Gastroesophageal sphincter (tissue), 4 donors: Measurements from ENCODE around the gene CD38. TPM values are rescaled to one million over a fixed set of nuclear protein-coding genes. Genes with fewer than 3 reads are reported as not detected.

Experiments used
- ATAC-seq: fragments of 150-250 bp; one replicate; pipeline ENCODE4 v1.9.1; 2016; ENCODE audit warnings: mild to moderate bottlenecking, moderate library complexity
- H3K27ac ChIP-seq, 4 donors: fragments of 200-600 bp; sonication (generic) in 3 of 4; 1 replicate in 3 of 4; 2 replicates in 1 of 4; pipeline ENCODE4 v1.5.1; 2016 to 2019
- H3K27me3 ChIP-seq: fragments of 200-600 bp; sonication (generic); one replicate; pipeline ENCODE4 v1.5.1; 2019
- H3K36me3 ChIP-seq, 2 donors: fragments of 200-600 bp; sonication (generic); one replicate each; pipeline ENCODE4 v1.5.1; 2019; ENCODE audit warnings: control low read depth in 1 of 2
- H3K4me1 ChIP-seq, 3 donors: fragments of 200-600 bp; sonication (generic); 1 replicate in 2 of 3; 2 replicates in 1 of 3; pipeline ENCODE4 v1.5.1; 2016 to 2019; ENCODE audit warnings: control low read depth in 2 of 3
- H3K4me3 ChIP-seq, 2 donors: fragments of 200-600 bp; sonication (generic); one replicate each; pipeline ENCODE4 v1.5.1; 2019; ENCODE audit warnings: mild to moderate bottlenecking in 1 of 2, moderate library complexity in 1 of 2
- H3K9me3 ChIP-seq, 3 donors: fragments of 200-600 bp; sonication (generic); one replicate each; pipeline ENCODE4 v1.5.1; 2017 to 2019; ENCODE audit warnings: control low read depth in 2 of 3
- EP300 ChIP-seq: sonication (generic); formaldehyde crosslinking; IDR thresholded peaks from one replicate; pipeline ENCODE4 v1.6.1; 2017; ENCODE audit warnings: antibody characterized with exemption, mild to moderate bottlenecking
- POLR2A ChIP-seq, 2 donors: fragments of 450-650 bp; IDR thresholded peaks; one replicate each; pipeline ENCODE4 v1.6.1; 2017; ENCODE audit warnings: antibody characterized with exemption in 2 of 2, mild to moderate bottlenecking in 2 of 2, moderate library complexity in 1 of 2
- POLR2AphosphoS5 ChIP-seq: sonication (generic); formaldehyde crosslinking; IDR thresholded peaks from one replicate; pipeline ENCODE4 v1.6.1; 2017; ENCODE audit warnings: antibody characterized with exemption
- WGBS, 2 donors: methylation state at CpG; one replicate each; pipeline ENCODE4 v1.1.5; 2018; ENCODE audit warnings: low coverage in 1 of 2; 5-methylcytosine and 5-hydroxymethylcytosine counted together
- total RNA-seq, 4 donors: library from RNA; depleted of rRNA; stranded (reverse); fragments of >200 nt; gene quantifications; one replicate each; pipeline ENCODE4 v1.1.0, GENCODE V29; 2016
- TF ChIP-seq, protein P1 (sequence below), 4 experiments: fragments of 200-600 bp in 2 of 4; fragments of 450-650 bp in 2 of 4; sonication (generic) in 1 of 4; IDR thresholded peaks; one replicate each; pipeline ENCODE4 v1.5.1; 2017 to 2019; ENCODE audit warnings: antibody characterized with exemption in 4 of 4, mild to moderate bottlenecking in 2 of 4, moderate library complexity in 2 of 4

The CD38 gene
- total RNA-seq, 4 donors from 2014 or later = 1.0 to 5.8 (median 2.4) TPM

DNA sequence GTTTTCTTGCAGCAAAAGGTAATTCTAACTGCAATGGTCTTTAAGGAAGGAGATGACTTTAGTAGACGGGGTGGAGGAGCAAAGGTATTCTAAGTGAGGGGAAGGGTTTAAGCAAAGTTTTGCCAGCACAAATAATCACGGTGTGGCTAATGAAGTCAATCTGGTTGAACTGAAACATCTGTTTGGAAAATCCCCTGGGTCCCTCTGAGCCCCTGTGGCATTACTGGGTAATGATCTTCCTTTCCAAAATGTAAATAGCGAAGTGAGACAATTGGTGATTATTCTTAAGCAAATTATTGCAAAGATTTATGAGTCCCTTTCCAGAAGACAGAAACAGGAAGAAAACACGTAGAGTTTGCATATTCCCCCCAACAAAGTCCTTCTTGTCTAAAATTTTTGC is 113.2 kb downstream of the CD38 start:
- no peak overlapping the region for H3K27ac ChIP-seq
- no peaks in the 10 kb centered on the region for H3K36me3 ChIP-seq
- no peak overlapping the region for H3K4me3 ChIP-seq
- no peaks in the 10 kb centered on the region for H3K9me3 ChIP-seq
- H3K4me1 ChIP-seq = peaks cover 0 to 16% (median 7%) of the 10 kb centered on the region in 3 donors
- TF ChIP-seq POLR2A (IDR thresholded peaks at IDR 0.05) = no peak
- TF ChIP-seq, protein P1, sequence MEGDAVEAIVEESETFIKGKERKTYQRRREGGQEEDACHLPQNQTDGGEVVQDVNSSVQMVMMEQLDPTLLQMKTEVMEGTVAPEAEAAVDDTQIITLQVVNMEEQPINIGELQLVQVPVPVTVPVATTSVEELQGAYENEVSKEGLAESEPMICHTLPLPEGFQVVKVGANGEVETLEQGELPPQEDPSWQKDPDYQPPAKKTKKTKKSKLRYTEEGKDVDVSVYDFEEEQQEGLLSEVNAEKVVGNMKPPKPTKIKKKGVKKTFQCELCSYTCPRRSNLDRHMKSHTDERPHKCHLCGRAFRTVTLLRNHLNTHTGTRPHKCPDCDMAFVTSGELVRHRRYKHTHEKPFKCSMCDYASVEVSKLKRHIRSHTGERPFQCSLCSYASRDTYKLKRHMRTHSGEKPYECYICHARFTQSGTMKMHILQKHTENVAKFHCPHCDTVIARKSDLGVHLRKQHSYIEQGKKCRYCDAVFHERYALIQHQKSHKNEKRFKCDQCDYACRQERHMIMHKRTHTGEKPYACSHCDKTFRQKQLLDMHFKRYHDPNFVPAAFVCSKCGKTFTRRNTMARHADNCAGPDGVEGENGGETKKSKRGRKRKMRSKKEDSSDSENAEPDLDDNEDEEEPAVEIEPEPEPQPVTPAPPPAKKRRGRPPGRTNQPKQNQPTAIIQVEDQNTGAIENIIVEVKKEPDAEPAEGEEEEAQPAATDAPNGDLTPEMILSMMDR (IDR thresholded peaks at IDR 0.05) = no peak
- no peak for TF ChIP-seq POLR2AphosphoS5
- TF ChIP-seq EP300 = no peak
- no peaks in the 10 kb centered on the region for H3K27me3 ChIP-seq
- WGBS, 2 donors = 35 to 55% methylated on average over 4 of the region's 4 CpGs
- ATAC-seq = no peak

DNA sequence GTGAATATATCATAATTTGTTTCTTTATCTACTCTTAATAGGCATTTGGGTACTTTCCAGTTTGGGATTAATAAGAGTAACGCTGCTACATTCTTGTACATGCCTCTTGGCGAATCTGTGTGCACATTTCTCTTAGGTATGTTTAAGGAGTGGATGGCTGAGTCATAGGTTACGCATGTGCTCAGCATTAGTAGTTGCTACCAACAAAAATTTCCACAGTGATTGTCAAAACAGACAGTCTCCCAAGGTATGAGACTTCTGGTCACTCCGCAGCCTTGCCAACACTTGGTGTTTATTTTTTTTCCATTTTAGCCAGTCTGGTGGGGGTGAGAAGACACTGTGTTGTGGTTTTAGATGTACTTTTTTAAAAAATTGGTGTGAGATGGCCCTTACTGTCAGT is 115.8 kb downstream of the CD38 start:
- Histone ChIP-seq H3K9me3 (no peaks in the 10 kb centered on the region), H3K27ac (peak overlapping the region; percentile 61 to 82 (median 70)), H3K4me3 (no peak overlapping the region), H3K4me1 (peaks cover 0 to 20% (median 7%) of the 10 kb centered on the region in 3 donors), H3K27me3 (no peaks in the 10 kb centered on the region), H3K36me3 (no peaks in the 10 kb centered on the region)
- TF ChIP-seq, protein P1 (IDR thresholded peaks at IDR 0.05) = no peak
- peak; percentile 8 for TF ChIP-seq EP300
- no peak for TF ChIP-seq POLR2A (IDR thresholded peaks at IDR 0.05)
- TF ChIP-seq POLR2AphosphoS5 = peak; percentile 59
- ATAC-seq = peak; percentile 90
- WGBS, 2 donors = 31 to 51% methylated on average over 3 to 4 of the region's 4 CpGs

DNA sequence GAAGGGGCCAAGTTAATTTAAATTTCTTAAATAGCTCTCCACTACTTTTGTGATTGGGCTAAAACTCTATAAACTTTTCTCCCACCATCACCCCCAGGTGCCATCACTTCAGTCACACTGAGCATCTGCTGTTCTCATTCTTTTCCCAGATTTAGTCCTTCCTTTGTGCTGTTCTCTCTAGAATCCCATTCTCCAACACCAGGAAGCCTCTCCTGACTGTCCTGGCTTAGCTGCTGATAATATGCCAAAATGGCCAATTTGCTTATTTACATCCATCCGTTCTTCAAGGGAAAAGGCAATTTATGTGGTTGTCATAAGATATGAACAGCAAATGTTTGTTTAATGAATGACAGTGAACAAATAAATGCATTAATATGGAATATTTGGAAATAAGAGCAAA is 116.3 kb downstream of the CD38 start:
- no peak for ATAC-seq
- Histone ChIP-seq H3K9me3 (no peaks in the 10 kb centered on the region), H3K4me1 (peaks cover 0 to 20% (median 7%) of the 10 kb centered on the region in 3 donors), H3K4me3 (no peak overlapping the region), H3K36me3 (no peaks in the 10 kb centered on the region), H3K27me3 (no peaks in the 10 kb centered on the region), H3K27ac (peak overlapping the region; percentile 61 to 82 (median 70))
- 13% methylated on average over 1 of the region's 1 CpG; no CpG with 5 or more reads in 1 of the 2 donors for WGBS, 2 donors
- no peak for TF ChIP-seq POLR2AphosphoS5

- H3K27me3 ChIP-seq = no peaks in the 10 kb centered on the region
- peaks cover 0 to 20% (median 7%) of the 10 kb centered on the region in 3 donors for H3K4me1 ChIP-seq
- WGBS, 2 donors = 40 to 44% methylated on average over 2 to 4 of the region's 4 CpGs
- TF ChIP-seq, protein P1 (IDR thresholded peaks at IDR 0.05) = no peak
- TF ChIP-seq POLR2A (IDR thresholded peaks at IDR 0.05) (no peak), EP300 (no peak), POLR2AphosphoS5 (no peak)
- H3K9me3 ChIP-seq = no peaks in the 10 kb centered on the region
- no peak for ATAC-seq
- no peaks in the 10 kb centered on the region for H3K36me3 ChIP-seq
- H3K27ac ChIP-seq = peak overlapping the region; percentile 61 to 82 (median 70)
- no peak overlapping the region for H3K4me3 ChIP-seq
Measured at GRCh38 chr4:15894921-15895916, 117.1 kb downstream of the CD38 start.

- no peaks in the 10 kb centered on the region for H3K36me3 ChIP-seq
- H3K27me3 ChIP-seq = no peaks in the 10 kb centered on the region
- ATAC-seq = no peak
- H3K4me1 ChIP-seq = peaks cover 0 to 20% (median 7%) of the 10 kb centered on the region in 3 donors
- TF ChIP-seq POLR2A (IDR thresholded peaks at IDR 0.05) (no peak), EP300 (no peak)
- H3K27ac ChIP-seq = no peak overlapping the region
- WGBS, 2 donors = 82 to 86% methylated on average over 2 of the region's 2 CpGs
- H3K4me3 ChIP-seq = no peak overlapping the region
- H3K9me3 ChIP-seq = no peaks in the 10 kb centered on the region
Measured at GRCh38 chr4:15897577-15897976, 119.4 kb downstream of the CD38 start.

GRCh38 chr4:15898902-15899301 is 120.8 kb downstream of the CD38 start:
- TF ChIP-seq EP300 (no peak), POLR2AphosphoS5 (no peak), POLR2A (IDR thresholded peaks at IDR 0.05) (no peak)
- TF ChIP-seq, protein P1 (IDR thresholded peaks at IDR 0.05) = no peak
- no peaks in the 10 kb centered on the region for H3K36me3 ChIP-seq
- H3K9me3 ChIP-seq = no peaks in the 10 kb centered on the region
- no peaks in the 10 kb centered on the region for H3K27me3 ChIP-seq
- H3K27ac ChIP-seq = no peak overlapping the region
- no peak for ATAC-seq
- no peak overlapping the region for H3K4me3 ChIP-seq
- peaks cover 0 to 14% (median 7%) of the 10 kb centered on the region in 3 donors for H3K4me1 ChIP-seq
